ENCODE measurements around the gene NOP53. TPM values are rescaled to one million over a fixed set of nuclear protein-coding genes. Genes with fewer than 3 reads are reported as not detected.
A peak's percentile ranks its signal among the peaks of the same experiment; 100 is the strongest.

Gene NOP53
- total and polyA plus RNA-seq, 2 experiments from 2014 or later, result 167 to 192 TPM

DNA sequence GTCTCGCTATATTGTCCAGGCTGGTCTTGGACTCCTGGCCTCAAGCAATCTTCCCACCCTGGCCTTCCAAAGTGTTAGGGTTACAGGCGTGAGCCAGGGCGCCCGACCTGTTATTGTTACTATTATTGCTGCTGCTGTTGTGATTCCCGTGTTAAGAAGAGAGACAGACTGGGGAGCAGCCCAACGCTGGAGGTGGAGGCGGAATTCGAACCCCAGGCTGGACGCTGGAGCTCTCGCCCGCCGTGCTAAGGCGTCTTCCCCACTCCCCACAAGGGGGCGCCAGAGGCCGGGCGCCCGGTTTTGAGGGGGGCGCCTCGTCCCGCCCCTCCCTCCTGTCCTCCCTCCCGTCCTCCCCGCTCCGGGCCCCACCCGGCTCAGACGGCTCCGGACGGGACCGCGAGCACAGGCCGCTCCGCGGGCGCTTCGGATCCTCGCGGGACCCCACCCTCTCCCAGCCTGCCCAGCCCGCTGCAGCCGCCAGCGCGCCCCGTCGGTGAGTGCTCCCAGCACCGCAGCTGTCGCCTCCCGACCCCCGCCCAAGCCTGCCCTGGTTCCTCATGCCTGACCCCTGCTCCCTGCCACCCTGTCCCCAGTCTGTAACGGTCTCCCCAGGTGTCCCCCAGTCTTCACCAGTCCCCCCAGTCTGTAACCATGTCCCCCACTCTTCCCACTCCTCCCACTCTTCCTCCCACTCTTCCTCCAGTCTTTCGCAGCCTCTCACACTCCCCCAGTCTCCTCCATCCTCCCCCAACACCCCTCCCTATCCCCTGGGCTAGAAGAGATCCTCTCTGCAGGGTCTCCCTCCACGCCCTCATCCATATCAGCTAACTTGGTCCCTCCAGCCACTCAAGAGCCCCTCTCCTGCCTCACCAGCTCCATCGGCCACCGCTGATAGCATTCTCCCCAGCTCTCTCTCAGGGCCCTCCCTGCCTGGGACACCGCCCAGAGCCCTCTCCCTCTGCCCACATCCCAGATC, 32.0 kb upstream of the NOP53 start, which contains the start of gene EHD2:
TSS of gene EHD2 (plus strand) at position 377 of the 976 bp plus-strand sequence. CDS start 3,191 bp downstream, outside the sequence.
- H3K9me3 Mint-ChIP-seq, result peaks cover 21% of the 10 kb centered on the region
- H3K27me3 Mint-ChIP-seq (ENCODE audit: insufficient read depth, low read depth, poor library complexity), result peaks cover 19% of the 10 kb centered on the region
- Histone ChIP-seq H4K20me1 (replicated peaks; ENCODE audit: insufficient read depth) (no peaks in the 10 kb centered on the region), H3K27me3 (ENCODE audit: insufficient read depth) (no peaks in the 10 kb centered on the region), H3K9me2 (ENCODE audit: insufficient read depth) (no peaks in the 10 kb centered on the region), H3K36me3 (ENCODE audit: insufficient read depth) (no peaks in the 10 kb centered on the region), H3K4me3 (peak within 1 kb of the TSS; percentile 60), H3K4me2 (peak within 1 kb of the TSS; percentile 78), H2AFZ (peak within 1 kb of the TSS; percentile 90), H3F3A (replicated peaks; ENCODE audit: low read depth) (no peaks in the 10 kb centered on the region; the same call in 1 of the 2 replicates), H3K79me2 (replicated peaks; ENCODE audit: insufficient read depth) (no peaks in the 10 kb centered on the region), H3K4me1 (ENCODE audit: insufficient read depth) (no peaks in the 10 kb centered on the region; the same call in 1 of the 2 replicates), H3K27ac (ENCODE audit: low read depth) (no peak within 1 kb of the TSS)
- peaks cover 19% of the 10 kb centered on the region for H3K36me3 Mint-ChIP-seq (ENCODE audit: low read depth)
- TF ChIP-seq EZH2 (IDR thresholded peaks at IDR 0.05; ENCODE audit: low read depth, unreplicated experiment), result no peak
- TF ChIP-seq, protein P1, sequence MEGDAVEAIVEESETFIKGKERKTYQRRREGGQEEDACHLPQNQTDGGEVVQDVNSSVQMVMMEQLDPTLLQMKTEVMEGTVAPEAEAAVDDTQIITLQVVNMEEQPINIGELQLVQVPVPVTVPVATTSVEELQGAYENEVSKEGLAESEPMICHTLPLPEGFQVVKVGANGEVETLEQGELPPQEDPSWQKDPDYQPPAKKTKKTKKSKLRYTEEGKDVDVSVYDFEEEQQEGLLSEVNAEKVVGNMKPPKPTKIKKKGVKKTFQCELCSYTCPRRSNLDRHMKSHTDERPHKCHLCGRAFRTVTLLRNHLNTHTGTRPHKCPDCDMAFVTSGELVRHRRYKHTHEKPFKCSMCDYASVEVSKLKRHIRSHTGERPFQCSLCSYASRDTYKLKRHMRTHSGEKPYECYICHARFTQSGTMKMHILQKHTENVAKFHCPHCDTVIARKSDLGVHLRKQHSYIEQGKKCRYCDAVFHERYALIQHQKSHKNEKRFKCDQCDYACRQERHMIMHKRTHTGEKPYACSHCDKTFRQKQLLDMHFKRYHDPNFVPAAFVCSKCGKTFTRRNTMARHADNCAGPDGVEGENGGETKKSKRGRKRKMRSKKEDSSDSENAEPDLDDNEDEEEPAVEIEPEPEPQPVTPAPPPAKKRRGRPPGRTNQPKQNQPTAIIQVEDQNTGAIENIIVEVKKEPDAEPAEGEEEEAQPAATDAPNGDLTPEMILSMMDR (conservative IDR thresholded peaks at IDR 0.05; ENCODE audit: low read depth in 2 of 2), result peak; percentile 75 to 83
- no peak for TF ChIP-seq NANOG (IDR thresholded peaks at IDR 0.05; ENCODE audit: borderline replicate concordance)
- TF ChIP-seq POLR2AphosphoS5 (IDR thresholded peaks at IDR 0.05; ENCODE audit: low read depth), result peak; percentile 56
- TF ChIP-seq, protein P2, sequence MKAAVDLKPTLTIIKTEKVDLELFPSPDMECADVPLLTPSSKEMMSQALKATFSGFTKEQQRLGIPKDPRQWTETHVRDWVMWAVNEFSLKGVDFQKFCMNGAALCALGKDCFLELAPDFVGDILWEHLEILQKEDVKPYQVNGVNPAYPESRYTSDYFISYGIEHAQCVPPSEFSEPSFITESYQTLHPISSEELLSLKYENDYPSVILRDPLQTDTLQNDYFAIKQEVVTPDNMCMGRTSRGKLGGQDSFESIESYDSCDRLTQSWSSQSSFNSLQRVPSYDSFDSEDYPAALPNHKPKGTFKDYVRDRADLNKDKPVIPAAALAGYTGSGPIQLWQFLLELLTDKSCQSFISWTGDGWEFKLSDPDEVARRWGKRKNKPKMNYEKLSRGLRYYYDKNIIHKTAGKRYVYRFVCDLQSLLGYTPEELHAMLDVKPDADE (IDR thresholded peaks at IDR 0.05), result no peak
- no peak for TF ChIP-seq JUNB (IDR thresholded peaks at IDR 0.05; ENCODE audit: unreplicated experiment)
- no peak for TF ChIP-seq STAT1 (IDR thresholded peaks at IDR 0.05; ENCODE audit: unreplicated experiment)
- H3K27ac Mint-ChIP-seq, result no peak within 1 kb of the TSS
- H3K4me3 Mint-ChIP-seq, result peak within 1 kb of the TSS; percentile 64
- peaks cover 2% of the 10 kb centered on the region; the same call in 1 of the 3 replicates for H3K4me1 Mint-ChIP-seq
- DNase-seq (ENCODE audit: low spot score) (peak; percentile 78), ATAC-seq (peak; percentile 89)

DNA sequence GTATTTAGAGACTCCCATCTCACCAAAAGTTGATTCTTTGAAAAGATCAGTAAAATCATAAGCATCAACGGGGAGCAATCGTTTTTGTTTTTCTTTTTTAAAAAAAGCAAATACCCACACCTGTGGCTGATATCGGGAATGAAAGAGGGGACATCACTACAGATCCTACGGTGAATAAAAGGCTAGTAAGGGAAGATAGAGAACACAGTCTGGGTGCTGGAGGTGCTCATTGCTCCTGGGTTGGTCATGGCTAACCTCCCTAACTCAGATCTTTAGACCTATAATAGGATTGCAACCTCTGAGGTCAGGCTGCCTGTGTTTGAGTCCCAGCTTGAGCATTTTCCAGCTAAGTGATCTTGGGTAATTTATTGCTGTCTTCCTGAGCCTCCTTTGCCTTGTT, 31.0 kb upstream of the NOP53 start:
- peak overlapping the region; percentile 78; the same call in 1 of the 2 replicates for H3K4me2 ChIP-seq
- H3K27ac Mint-ChIP-seq, result no peak overlapping the region
- TF ChIP-seq ZNF114 (CRISPR knock-in tag; IDR thresholded peaks at IDR 0.05) (no peak), CREB1 (CRISPR knock-in tag; IDR thresholded peaks at IDR 0.05; ENCODE audit: low read depth) (no peak), EZH2phosphoT487 (IDR thresholded peaks at IDR 0.05; ENCODE audit: unreplicated experiment) (no peak), EZH2 (IDR thresholded peaks at IDR 0.05; ENCODE audit: low read depth, unreplicated experiment) (no peak), ZNF331 (CRISPR knock-in tag; IDR thresholded peaks at IDR 0.05; ENCODE audit: low read depth) (no peak)
- TF ChIP-seq, protein P1 (conservative IDR thresholded peaks at IDR 0.05; ENCODE audit: low read depth in 2 of 2), result no peak
- TF ChIP-seq, protein P3, sequence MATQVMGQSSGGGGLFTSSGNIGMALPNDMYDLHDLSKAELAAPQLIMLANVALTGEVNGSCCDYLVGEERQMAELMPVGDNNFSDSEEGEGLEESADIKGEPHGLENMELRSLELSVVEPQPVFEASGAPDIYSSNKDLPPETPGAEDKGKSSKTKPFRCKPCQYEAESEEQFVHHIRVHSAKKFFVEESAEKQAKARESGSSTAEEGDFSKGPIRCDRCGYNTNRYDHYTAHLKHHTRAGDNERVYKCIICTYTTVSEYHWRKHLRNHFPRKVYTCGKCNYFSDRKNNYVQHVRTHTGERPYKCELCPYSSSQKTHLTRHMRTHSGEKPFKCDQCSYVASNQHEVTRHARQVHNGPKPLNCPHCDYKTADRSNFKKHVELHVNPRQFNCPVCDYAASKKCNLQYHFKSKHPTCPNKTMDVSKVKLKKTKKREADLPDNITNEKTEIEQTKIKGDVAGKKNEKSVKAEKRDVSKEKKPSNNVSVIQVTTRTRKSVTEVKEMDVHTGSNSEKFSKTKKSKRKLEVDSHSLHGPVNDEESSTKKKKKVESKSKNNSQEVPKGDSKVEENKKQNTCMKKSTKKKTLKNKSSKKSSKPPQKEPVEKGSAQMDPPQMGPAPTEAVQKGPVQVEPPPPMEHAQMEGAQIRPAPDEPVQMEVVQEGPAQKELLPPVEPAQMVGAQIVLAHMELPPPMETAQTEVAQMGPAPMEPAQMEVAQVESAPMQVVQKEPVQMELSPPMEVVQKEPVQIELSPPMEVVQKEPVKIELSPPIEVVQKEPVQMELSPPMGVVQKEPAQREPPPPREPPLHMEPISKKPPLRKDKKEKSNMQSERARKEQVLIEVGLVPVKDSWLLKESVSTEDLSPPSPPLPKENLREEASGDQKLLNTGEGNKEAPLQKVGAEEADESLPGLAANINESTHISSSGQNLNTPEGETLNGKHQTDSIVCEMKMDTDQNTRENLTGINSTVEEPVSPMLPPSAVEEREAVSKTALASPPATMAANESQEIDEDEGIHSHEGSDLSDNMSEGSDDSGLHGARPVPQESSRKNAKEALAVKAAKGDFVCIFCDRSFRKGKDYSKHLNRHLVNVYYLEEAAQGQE (IDR thresholded peaks at IDR 0.05; ENCODE audit: unreplicated experiment), result no peak

More for the DNA sequence above, 31.0 kb upstream of the NOP53 start:
- peak overlapping the region; percentile 60; the same call in 1 of the 2 replicates for H3K4me3 ChIP-seq
- H3K4me1 ChIP-seq (ENCODE audit: insufficient read depth), result no peaks in the 10 kb centered on the region; the same call in 1 of the 2 replicates
- H3K36me3 ChIP-seq (ENCODE audit: insufficient read depth), result no peaks in the 10 kb centered on the region
- no peak overlapping the region for H2AFZ ChIP-seq
- no peak for ATAC-seq
- H3K36me3 Mint-ChIP-seq (ENCODE audit: low read depth), result peaks cover 19% of the 10 kb centered on the region
- no peak for DNase-seq (ENCODE audit: low spot score)
- H3K27me3 Mint-ChIP-seq (ENCODE audit: insufficient read depth, low read depth, poor library complexity), result peaks cover 19% of the 10 kb centered on the region
- no peaks in the 10 kb centered on the region; the same call in 1 of the 2 replicates for H3F3A ChIP-seq (replicated peaks; ENCODE audit: low read depth)
- no peaks in the 10 kb centered on the region for H4K20me1 ChIP-seq (replicated peaks; ENCODE audit: insufficient read depth)
- H3K4me1 Mint-ChIP-seq, result peaks cover 6% of the 10 kb centered on the region; the same call in 2 of the 3 replicates
- H3K4me3 Mint-ChIP-seq, result peak overlapping the region; percentile 55; the same call in 1 of the 3 replicates
- H3K27me3 ChIP-seq (ENCODE audit: insufficient read depth), result no peaks in the 10 kb centered on the region
- H3K27ac ChIP-seq (ENCODE audit: low read depth), result no peak overlapping the region
- H3K79me2 ChIP-seq (replicated peaks; ENCODE audit: insufficient read depth), result no peaks in the 10 kb centered on the region
- H3K9me2 ChIP-seq (ENCODE audit: insufficient read depth), result no peaks in the 10 kb centered on the region
- peaks cover 21% of the 10 kb centered on the region for H3K9me3 Mint-ChIP-seq
